Measurements from ENCODE around the gene SPATC1L.

DNA sequence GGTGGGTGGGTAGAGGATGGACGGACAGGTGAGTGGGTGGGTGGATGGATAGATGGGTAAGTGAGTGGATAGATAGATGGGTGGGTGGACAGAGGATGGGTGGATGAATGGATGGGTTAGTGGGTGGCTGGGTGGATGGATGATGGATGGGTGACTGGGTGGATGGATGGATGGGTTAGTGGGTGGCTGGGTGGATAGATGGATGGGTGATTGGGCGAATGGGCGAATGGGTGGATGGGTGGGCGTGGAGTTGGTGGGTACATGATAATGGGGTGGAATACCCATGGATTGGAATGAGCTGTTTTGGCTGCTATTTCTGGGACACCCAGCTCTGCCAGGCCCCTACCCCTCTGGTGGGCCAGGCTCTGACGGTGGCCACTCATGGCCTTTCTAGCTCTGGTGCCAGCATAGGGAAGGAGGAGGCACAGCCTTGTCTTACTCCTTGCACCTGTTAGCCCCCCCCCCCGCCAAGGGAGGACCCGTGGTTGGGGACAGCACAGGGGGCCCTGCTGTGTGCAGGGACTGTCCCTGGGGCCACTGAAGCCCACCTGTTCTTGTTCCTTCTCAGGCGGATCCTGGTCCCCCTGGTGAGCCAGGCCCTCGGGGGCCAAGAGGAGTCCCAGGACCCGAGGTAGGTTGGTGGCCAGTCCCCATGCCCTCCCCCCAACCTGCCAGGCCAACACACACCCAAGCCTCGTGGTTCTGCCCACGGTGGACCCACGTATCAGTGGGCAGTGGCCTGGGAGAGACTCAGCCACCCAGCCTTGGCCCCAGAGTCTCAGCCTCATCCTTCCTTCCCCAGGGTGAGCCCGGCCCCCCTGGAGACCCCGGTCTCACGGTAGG, 60.0 kb downstream of the SPATC1L start:
- TF ChIP-seq, protein P1, sequence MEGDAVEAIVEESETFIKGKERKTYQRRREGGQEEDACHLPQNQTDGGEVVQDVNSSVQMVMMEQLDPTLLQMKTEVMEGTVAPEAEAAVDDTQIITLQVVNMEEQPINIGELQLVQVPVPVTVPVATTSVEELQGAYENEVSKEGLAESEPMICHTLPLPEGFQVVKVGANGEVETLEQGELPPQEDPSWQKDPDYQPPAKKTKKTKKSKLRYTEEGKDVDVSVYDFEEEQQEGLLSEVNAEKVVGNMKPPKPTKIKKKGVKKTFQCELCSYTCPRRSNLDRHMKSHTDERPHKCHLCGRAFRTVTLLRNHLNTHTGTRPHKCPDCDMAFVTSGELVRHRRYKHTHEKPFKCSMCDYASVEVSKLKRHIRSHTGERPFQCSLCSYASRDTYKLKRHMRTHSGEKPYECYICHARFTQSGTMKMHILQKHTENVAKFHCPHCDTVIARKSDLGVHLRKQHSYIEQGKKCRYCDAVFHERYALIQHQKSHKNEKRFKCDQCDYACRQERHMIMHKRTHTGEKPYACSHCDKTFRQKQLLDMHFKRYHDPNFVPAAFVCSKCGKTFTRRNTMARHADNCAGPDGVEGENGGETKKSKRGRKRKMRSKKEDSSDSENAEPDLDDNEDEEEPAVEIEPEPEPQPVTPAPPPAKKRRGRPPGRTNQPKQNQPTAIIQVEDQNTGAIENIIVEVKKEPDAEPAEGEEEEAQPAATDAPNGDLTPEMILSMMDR (IDR thresholded peaks at IDR 0.05; ENCODE audit: poor library complexity, severe bottlenecking) = no peak
- TF ChIP-seq, protein P2, sequence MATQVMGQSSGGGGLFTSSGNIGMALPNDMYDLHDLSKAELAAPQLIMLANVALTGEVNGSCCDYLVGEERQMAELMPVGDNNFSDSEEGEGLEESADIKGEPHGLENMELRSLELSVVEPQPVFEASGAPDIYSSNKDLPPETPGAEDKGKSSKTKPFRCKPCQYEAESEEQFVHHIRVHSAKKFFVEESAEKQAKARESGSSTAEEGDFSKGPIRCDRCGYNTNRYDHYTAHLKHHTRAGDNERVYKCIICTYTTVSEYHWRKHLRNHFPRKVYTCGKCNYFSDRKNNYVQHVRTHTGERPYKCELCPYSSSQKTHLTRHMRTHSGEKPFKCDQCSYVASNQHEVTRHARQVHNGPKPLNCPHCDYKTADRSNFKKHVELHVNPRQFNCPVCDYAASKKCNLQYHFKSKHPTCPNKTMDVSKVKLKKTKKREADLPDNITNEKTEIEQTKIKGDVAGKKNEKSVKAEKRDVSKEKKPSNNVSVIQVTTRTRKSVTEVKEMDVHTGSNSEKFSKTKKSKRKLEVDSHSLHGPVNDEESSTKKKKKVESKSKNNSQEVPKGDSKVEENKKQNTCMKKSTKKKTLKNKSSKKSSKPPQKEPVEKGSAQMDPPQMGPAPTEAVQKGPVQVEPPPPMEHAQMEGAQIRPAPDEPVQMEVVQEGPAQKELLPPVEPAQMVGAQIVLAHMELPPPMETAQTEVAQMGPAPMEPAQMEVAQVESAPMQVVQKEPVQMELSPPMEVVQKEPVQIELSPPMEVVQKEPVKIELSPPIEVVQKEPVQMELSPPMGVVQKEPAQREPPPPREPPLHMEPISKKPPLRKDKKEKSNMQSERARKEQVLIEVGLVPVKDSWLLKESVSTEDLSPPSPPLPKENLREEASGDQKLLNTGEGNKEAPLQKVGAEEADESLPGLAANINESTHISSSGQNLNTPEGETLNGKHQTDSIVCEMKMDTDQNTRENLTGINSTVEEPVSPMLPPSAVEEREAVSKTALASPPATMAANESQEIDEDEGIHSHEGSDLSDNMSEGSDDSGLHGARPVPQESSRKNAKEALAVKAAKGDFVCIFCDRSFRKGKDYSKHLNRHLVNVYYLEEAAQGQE (IDR thresholded peaks at IDR 0.05; ENCODE audit: borderline replicate concordance) = no peak
- TF ChIP-seq TAF1 (IDR thresholded peaks at IDR 0.05; ENCODE audit: low read depth) (no peak), POLR2AphosphoS5 (IDR thresholded peaks at IDR 0.05) (no peak), EZH2 (IDR thresholded peaks at IDR 0.05; ENCODE audit: borderline replicate concordance, insufficient read depth, low read length, poor library complexity, severe bottlenecking) (no peak), MXI1 (conservative IDR thresholded peaks at IDR 0.05; ENCODE audit: poor library complexity, severe bottlenecking) (no peak), RAD21 (conservative IDR thresholded peaks at IDR 0.05) (no peak), SMC3 (conservative IDR thresholded peaks at IDR 0.05; ENCODE audit: poor library complexity) (no peak)
